ENCODE data around the gene ITGB6.
"Not testable (repeated sequence)": the region's sequence is repeated elsewhere in the genome, so short reads cannot be mapped to it uniquely, and the experiment has no call there.

ITGB6 gene

DNA sequence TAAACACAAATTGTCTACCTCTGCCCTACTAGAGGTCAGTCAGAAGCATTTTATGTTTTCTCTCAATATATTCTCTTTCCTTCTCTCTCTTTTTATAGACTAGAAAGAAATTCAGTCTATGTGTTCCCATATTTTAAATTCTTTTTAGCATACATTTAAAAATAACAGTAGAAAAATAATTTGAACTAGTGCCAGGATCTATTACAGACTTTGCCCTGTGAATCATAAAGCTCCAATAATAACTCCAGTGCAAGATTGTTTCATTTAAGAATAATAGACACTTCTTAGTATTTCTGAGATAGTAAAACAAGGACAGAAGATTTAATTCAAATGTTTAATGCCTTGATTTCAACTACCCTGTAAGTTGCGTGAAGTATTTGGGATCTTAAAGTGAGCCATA, 60.1 kb downstream of the ITGB6 start:
- no peak for DNase-seq (ENCODE audit: low read depth)

DNA sequence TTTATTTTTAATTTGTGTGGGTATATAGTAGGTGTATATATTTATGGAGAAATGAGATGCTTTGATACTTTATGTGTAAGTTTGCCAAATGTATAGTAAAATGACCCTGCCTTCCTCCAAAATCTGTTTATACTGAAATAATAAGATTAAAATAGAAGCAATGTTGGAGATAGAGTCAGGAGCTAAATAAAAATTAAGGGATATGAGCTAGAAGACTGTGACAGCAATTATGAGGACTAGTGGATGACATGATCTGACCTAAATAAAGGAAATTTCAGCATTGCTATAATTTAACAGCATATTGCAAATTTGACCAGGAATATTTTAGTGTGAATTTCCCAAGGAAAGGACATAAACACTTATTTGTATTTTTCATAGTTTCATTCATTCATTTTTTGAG, 60.7 kb downstream of the ITGB6 start:
- DNase-seq (ENCODE audit: low read depth) = no peak

DNA sequence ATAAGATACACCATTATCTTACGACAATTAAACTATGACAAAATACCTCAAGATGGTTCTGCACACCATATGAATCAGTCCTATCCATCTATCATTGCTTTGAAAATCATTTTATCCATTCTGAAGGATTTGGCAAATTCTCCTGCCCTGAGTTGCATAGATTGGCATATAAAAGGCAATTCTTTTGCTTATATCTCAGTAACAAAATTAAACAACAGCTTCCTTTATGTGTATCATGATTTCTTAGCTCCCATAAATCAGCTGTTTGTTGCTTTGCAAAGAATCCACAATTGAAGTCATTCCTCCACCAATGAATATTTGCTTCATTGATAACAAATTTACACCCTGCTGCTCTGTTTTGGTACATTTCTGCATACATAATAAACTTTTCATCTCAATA, 61.7 kb downstream of the ITGB6 start:
- no peak for DNase-seq (ENCODE audit: low read depth)

DNA sequence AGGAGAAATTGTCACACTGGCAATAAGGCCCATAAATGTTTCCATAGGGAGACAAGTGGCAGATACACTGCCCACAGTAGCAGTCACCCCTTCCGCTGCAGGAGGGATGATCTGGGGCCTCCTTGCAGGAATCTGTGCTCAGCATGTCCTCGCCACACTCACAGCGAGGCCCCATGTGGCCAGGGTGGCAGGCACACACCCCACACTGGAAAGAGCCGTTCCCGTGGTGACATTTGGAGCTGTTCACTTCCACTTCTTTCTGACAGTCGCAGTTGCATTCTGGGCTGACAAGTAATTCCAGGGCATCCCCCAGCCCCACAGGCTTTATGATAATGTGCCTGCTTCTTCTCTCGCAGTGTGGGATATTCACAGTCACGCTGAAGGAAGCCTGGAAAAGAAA, 62.6 kb downstream of the ITGB6 start:
- DNase-seq (ENCODE audit: low read depth) = no peak

DNA sequence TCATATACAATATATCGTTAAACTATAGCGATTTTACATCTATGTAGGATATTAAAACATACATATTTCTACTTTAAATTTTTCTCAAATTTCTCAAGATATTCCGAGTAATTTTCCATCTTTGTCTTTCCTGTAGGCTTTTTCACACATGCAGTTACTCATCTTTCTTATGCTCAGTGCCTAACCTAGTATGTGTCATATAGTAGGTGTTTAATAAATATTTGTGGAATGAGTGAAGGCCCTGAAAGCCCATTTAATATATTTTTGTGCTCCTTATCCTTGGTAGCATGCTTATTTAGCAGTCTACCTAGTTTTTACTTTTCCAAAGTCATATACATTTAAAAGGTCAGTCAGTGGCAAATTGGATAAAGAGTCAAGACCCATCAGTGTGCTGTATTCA, 67.3 kb downstream of the ITGB6 start:
- DNase-seq (ENCODE audit: low read depth) = no peak

DNA sequence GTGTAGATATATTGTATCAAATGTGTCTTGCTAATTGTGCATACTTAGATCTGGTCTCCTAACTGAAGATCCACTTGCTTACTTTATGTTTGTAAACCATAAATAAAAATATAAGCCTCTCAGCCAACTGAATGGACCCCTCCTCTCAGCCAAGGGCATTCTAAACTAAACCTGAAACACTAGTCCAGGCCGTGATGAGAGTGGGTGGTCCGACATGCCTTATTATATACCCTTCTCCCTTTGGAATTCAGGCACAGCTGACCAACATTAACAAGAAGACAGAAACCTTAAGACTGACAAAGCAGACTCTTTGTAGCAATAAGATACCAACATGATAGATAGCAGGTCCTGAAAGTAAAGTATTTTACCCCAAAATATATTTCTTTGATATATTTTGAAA, 73.3 kb downstream of the ITGB6 start:
- no peak for DNase-seq (ENCODE audit: low read depth)

DNA sequence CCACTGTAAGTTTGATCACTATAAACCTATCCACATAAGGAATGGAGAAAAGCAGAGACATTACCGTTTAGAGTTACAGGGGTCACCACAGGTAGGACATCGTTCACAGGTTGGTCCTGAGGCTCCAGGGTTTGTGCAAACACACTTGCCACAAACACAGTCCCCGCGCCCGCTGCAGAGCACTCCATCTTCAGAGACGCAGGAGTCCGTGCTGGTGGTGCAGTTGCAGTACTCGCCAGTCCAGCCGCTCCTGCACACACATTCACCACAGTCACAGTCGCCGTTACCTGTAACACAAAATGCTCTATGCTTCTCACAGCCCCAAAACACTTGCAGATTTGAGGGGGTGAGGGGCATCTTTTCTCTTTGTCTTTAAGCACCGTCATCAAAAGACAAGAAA, 73.8 kb downstream of the ITGB6 start:
- no peak for DNase-seq (ENCODE audit: low read depth)

DNA sequence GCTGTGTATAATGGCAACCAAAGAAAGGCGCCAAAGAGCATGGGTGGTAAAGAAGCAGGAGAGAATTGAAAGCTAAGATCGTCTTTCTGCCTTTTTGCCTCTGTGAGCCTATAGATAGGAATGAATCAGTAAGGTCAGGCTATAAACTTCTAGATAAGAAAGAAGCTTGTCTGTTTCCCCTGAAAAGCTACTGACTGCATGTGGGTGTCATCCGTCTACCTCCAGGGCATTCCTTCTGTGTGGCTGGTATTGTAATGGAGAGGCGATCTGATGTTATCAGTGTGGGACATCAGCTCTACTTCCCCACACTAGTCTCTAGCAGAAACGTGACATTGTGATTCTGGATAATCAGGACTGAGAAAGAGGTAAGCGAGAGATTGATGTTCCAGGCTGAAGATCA, 74.2 kb downstream of the ITGB6 start:
- no peak for DNase-seq (ENCODE audit: low read depth)

DNA sequence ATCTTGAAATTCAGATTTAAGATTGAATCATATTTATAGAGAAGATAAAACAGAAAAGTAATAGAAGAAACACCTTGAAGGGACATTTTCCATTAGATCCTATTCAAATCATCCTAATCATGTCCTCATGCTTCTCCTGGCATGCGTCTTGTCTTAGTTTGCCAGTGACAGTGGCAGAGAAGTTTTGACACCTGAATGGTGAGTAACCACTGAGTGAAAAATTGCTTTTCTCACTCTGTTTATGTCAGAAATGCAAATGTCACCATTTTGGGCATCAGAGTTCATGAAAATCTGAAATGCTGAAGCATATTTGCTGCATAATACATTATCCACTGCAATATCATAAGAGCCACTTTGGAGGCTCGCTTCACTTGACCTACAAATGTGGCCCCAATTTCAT, 74.7 kb downstream of the ITGB6 start:
- no peak for DNase-seq (ENCODE audit: low read depth)

DNA sequence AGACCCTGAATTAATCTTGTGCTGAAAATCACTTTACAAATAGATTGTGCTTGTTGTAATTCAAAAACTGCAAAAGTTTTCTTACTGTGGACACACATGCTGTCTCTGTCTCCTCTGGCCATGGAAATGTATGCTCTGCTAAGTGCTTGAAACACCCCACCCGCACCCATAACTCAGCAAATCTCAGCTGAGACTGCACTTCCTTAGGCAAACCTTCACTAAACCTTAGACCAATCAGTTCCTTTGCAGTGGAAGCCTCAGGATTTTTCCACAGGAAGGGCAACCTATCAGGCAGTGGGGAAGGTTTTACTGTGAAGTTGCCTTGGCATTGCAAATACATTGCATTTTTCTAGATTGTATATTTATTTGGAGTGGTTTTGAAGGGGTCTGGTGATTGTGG, 75.5 kb downstream of the ITGB6 start:
- DNase-seq (ENCODE audit: low read depth) = no peak

DNA sequence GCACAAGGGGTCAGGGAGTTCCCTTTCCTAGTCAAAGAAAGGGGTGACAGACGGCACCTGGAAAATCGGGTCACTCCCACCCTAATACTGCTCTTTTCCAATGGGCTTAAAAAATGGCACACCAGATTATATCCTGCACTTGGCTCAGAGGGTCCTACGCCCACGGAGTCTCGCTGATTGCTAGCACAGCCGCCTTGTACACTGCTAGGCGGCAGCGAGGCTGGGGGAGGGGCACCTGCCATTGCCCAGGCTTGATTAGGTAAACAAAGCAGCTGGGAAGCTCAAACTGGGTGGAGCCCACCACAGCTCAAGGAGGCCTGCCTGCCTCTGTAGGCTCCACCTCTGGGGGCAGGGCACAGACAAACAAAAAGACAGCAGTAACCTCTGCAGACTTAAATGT, 85.4 kb downstream of the ITGB6 start:
- not testable (repeated sequence) for DNase-seq (ENCODE audit: low read depth)

DNA sequence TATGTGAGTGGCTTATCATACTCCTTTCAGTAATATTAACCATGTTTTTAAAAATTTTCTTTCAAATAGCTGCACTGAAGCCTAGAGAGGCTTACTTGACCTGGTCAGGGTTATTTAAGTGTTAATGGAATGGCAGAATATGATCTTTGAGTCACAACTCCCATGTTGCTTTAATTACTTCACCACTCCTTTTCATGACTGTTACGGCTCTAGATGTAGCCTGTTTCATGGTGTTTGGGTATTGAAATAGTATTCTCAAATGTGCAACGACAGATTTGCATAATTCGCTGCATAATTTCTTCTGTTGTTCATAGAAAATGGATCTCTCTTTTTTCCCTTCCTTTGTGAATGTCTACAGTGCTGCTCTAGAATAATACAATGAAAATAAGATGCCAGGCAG, 86.1 kb downstream of the ITGB6 start:
- no peak for DNase-seq (ENCODE audit: low read depth)

DNA sequence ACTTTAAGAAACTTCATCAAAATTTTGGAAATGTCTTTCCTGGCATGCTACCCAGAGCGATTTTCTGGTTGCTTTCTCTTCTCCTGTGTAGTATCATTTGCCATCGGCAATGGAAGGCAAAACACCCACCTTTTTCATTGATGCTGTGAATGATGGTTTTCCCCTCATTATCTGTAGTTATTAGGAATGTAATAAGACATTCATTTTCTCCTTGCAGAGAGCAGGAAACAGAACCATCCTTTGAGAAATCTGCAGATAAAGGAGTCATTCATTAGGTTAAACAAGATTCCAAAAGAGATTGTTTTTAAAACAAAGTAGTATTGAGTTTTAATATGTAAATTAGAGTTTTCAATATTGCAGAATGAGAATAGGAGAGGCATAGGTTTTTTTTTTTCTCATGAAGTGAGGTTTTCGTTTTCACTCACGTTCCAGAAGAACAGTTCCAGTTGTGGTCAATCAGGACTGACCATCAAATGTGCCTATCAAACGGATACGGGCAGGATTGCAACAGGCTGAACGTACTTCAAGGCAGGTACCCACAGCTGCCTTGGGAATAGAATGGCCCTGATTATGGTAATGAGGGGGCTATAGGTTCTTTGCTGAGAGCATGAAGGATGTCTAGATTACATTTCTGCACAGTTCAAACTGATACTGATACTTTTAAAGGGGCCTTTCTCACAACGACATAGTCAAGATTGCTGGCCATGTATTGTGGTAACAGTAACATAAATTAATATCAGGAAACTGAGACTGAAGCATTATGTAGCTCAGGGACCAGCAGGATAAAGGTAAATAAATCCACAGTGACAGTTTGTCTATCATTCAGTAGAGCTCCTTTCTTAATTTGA, 87.9 kb downstream of the ITGB6 start:
- no peak for DNase-seq (ENCODE audit: low read depth)

DNA sequence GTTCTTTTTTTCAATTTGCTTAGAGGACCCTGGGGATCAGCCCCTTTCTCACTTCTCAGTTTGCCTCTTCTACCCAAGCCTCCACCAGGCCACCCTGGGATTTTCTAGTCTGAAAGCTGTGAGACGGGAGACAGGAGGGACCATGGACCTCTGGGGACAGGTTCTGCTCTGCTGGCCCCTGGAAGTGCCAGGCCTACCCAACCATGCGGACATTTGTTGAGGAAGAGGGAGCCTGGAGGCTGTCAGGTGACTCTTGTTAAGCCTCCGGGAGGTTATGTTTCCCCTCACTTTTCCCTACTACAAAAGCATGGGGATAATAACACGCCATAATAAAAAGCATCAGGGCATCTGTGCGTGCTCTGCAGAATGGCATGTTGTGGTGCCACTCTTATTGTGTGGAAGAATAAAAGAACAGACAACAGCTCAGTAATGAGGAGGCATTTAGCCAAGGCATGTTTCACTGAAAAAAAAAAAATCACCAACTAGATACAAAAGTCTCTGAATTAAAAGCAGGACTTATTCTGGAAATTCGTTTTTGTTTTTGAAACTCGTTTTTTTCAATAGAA, 89.3 kb downstream of the ITGB6 start:
- no peak for DNase-seq (ENCODE audit: low read depth)

DNA sequence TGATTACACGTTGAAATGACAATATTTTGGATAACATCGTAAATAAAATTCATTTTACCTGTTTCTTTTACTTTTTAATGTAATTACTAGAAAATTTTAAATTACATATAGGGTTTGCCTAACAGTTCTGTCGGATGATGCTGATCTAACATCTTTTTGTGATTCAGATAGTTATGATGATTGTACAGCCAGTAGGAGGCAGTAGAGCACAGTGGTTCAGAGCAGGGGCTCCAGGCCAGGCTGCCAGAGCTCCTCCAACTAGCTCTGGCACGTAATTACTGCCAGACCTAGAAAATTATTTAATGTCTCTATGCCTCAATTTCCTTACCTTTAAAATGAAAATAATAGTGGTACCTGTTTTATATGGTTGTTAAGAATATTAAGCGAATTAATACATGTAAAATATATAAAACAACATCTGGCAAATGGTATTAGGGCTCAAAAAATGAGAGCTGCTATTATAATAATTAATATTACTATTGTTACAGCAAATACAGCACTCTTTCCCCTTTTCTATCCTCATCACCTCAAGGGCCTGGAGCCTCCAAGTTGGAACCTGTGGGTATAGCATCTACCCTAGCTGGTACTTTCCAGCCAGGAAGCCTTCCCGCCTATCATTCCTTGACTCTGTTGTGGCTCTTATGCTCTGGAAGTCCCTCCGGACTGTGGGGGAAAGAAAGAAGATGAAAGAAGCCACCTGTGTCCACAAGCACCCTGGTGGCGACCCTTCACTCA, 90.0 kb downstream of the ITGB6 start:
- peak; percentile 32 for DNase-seq (ENCODE audit: low read depth)

DNA sequence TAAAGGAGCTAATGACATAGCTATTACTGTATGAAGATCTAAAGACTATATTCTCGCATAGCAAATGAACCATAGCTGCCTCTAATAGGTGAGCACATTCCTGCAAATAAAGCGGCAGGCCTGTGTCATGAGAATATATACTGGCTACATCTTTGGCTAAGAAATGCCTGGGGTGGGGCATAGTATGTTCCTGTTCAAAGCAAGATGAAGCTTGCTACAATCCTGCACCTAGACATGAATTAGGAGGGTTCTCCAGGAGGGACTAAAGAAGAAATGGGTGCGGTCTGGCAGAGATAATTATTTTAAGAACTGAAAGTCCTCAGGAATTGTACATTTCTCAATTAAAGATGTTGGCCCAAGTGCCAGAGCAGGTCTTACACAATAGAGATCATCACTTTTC, 90.8 kb downstream of the ITGB6 start:
- no peak for DNase-seq (ENCODE audit: low read depth)

DNA sequence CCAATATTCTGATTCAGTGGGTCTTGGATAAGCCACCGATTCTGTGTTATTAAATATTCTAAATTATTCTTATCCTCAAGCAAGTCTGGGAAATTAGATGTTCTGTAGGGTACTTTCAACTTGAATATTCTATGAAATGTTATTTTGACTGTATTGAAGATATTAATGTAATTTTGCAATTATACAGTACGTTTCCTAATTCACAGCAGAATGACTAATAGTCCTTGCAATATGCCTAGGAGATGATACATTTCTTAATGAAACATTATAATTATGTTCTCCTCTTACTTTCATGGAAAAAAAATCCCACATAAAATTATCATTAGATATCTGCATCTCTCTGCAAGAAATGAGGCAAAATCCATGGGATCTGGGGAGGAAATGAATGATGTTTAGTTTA, 91.4 kb downstream of the ITGB6 start:
- no peak for DNase-seq (ENCODE audit: low read depth)

DNA sequence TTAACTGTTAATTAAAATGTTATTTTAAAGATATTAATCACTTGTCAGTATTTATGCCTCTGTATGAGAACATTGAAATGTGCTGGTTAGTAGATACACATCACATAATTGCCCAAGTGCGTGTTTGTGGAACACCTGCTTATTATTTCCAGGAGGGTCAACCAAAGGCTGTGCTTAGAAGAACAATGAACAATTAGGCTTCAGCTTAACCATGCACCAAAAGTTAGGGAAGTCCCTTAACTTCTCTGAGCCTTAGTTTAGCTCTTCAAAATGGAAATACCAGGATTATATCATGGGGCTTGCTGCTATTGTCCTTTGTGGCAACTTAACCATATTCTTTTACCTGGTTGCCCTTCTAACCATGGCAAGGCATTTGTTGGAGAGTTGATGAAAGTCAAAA, 94.7 kb downstream of the ITGB6 start:
- DNase-seq (ENCODE audit: low read depth) = no peak

DNA sequence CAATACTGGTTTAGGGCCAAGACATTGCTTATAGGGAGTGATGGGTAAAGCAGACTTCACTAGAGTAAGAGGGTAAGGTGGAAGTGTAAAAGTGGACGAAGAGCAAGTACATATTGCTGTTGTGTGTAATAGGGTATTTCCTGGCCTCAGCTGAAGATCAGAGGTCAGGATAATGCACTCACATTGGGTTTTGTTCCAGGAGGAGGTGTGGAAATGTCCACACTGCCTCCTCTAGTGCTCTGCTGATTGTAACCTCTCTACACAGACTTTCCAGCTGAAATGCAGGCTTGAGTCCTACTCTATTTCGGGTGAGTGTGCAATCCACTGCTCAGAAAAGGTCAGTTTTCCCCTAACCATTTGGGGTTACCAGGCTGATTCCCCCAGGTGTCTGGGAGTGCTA, 96.0 kb downstream of the ITGB6 start:
- DNase-seq (ENCODE audit: low read depth) = no peak

DNA sequence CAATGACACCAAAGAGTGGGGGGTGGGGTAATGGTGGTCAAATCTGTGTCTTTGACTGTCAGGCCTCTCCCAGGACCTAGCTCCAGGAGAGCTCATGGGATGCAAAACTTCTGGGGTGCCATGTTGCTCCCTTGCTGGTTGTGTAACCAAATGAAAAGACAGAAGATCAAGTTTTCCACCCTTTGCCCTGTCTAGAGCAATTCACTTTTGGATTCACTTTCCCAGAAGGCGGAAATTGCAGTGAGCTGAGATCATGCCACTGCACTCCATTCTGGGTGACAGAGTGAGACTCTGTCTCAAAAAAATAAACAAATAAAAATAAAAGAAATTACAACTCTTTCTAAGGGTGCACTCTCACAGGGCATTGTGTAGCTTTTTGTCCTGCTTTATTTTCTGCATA, 102.7 kb downstream of the ITGB6 start:
- DNase-seq (ENCODE audit: low read depth) = no peak

DNA sequence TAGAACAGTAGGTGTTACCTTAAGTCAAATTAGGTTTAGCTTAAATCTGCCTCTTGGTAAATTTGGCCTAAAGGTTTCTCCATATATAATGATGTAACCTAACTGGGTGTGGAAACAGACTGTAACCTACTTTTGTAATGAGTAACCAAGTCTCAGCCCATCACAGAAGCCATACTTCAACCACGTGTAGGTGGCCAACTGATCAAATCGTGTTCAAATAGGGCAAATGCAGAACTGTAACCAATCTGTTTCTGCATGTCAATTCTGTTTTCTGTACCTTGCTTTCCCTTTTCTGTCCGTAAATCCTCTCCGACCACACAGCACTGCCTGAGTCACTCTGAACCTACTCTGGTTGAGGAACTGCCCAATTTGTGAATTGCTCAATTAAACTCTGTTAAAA, 103.7 kb downstream of the ITGB6 start:
- DNase-seq (ENCODE audit: low read depth) = no peak

DNA sequence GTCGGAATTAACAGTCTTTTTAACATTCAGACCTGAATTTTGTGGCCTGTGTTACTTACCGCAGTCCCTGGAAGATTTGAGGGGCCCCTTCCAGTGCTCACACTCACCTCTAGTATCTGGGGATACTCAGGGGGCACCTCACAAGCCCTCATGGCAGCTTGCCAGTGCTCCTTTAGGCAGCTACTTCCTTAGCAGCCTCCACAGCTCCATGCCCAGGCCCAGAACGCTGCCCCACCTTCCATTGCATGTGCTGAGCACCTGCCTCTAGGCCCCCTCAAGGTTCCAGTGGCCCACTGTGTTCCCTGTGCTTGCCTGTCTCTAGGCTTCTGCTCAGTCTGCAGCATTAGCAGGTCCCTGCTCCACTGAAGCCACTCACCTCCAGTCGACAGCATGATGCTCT, 107.6 kb downstream of the ITGB6 start:
- DNase-seq (ENCODE audit: low read depth) = no peak

DNA sequence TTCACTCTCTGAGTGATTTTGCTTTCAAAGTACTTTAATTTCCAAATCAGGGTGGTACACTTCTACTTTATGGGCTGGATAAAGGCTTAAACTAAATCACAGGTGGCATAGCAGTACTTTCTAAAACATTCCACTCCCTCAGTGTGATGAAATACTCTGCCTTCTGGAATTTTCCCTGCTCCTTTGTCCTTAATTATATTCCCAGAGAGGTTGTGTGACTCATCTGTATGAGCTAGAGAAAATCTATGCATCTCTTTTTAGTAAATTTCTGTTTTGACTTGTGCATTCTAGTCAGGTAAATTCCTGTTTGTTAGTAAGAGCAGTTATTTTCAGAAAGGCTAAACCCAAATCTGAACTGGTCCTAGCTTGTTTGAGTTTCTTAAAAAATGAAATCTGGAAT, 108.7 kb downstream of the ITGB6 start:
- no peak for DNase-seq (ENCODE audit: low read depth)
